ENCODE data around the gene SPINT1.

Gene SPINT1

DNA sequence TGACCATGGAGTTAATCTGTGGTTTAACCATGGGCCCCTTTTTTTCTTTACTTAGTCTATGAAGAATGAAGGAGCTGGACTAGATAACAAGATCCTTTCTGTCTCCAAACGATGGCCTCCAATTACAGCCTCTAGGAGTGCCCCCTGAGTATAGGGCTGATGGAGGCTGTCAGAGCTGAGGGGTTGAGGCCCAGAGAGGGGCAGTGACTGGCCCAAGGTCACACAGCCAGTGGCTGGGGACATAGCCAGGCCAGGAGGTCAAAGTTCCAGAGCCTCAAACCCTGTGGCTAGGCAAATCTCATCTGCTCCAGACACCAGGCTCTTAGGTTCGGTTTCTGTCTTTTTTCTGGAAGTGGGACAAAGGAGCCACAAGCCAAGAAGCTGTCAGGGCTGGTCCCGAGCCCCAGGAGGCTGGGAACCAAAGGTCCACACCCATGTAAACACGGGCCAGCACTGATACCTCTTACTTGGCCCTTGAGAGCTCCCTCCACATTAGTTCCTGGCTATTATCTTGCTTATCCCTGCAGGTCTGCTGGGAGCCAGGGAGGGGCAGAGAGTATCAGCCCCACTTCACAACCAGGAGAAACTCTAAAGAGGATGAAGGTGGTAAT, 19.9 kb downstream of the SPINT1 start:
- no peak for DNase-seq (ENCODE audit: low spot score)
- TF ChIP-seq, protein P1, sequence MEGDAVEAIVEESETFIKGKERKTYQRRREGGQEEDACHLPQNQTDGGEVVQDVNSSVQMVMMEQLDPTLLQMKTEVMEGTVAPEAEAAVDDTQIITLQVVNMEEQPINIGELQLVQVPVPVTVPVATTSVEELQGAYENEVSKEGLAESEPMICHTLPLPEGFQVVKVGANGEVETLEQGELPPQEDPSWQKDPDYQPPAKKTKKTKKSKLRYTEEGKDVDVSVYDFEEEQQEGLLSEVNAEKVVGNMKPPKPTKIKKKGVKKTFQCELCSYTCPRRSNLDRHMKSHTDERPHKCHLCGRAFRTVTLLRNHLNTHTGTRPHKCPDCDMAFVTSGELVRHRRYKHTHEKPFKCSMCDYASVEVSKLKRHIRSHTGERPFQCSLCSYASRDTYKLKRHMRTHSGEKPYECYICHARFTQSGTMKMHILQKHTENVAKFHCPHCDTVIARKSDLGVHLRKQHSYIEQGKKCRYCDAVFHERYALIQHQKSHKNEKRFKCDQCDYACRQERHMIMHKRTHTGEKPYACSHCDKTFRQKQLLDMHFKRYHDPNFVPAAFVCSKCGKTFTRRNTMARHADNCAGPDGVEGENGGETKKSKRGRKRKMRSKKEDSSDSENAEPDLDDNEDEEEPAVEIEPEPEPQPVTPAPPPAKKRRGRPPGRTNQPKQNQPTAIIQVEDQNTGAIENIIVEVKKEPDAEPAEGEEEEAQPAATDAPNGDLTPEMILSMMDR (IDR thresholded peaks at IDR 0.05; ENCODE audit: borderline replicate concordance, control extremely low read depth, extremely low read depth, insufficient read depth, missing control alignments): no peak
- in situ Hi-C loops (cut with MboI; ENCODE audit: low sequenced_read_pairs, unreplicated experiment): no loop called here

DNA sequence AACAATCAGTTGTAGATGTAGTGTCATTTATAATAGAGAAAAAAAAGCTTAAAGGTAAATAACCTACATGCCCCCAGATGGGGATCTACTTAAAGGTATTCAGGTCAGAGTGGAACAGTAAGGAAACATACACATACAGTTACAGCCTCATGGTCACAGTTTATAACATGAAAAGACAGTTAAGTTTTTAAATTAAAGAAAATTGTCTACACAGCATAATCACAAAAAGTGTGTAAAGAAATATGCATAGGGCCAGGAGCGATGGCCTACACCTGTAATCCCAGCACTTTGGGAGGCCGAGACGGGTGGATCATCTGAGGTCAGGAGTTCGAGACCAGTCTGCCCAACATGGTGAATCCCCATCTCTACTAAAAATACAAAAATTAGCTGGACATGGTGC, 23.4 kb downstream of the SPINT1 start:
- TF ChIP-seq, protein P1 (IDR thresholded peaks at IDR 0.05; ENCODE audit: borderline replicate concordance, control extremely low read depth, extremely low read depth, insufficient read depth, missing control alignments): no peak

DNA sequence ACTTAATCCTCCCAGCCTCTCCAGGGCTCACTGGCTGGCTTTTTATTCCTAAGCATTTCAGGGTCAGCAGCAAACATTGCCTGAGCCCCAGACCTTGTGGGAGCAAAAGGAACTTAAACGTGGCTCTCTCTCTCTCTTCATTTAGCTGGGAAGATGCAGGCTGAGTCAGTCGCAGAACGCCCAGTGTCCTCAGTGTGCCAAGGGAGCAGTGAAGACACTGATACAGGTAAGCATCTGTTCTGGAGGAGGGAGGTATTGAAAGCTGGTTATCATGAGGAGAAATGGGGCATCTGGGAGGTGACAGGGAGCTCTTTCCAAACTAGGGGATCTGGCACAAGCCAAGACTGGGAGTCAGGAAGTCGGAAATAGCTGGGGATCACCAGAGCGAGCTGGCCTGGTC, 25.8 kb downstream of the SPINT1 start:
- TF ChIP-seq, protein P1 (IDR thresholded peaks at IDR 0.05; ENCODE audit: borderline replicate concordance, control extremely low read depth, extremely low read depth, insufficient read depth, missing control alignments): no peak
- no peak for DNase-seq (ENCODE audit: low spot score)
- in situ Hi-C loops (cut with MboI; ENCODE audit: low sequenced_read_pairs, unreplicated experiment): no loop called here

More for the DNA sequence above, 23.4 kb downstream of the SPINT1 start:
- in situ Hi-C loops (cut with MboI; ENCODE audit: low sequenced_read_pairs, unreplicated experiment): no loop called here
- DNase-seq (ENCODE audit: low spot score): no peak

DNA sequence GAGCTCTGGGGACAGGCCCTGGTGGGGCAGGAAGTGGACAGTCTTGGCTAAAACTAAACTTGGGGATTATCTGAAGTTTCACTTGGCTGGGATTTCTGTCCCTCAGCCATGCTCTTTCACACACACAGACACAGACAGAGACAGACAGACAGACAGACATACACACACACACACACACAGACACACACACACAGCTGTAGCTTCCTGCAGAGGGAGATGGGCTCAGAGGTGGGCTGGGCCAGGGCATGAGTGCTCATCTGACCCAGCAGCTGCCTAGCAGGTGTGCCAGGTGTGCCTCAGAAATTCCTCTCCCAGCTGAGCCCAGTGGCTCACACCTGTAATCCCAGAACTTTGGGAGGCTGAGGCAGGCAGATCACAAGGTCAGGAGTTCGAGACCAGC, 26.9 kb downstream of the SPINT1 start:
- DNase-seq (ENCODE audit: low spot score): no peak
- TF ChIP-seq, protein P1 (IDR thresholded peaks at IDR 0.05; ENCODE audit: borderline replicate concordance, control extremely low read depth, extremely low read depth, insufficient read depth, missing control alignments): no peak
- in situ Hi-C loops (cut with MboI; ENCODE audit: low sequenced_read_pairs, unreplicated experiment): no loop called here

DNA sequence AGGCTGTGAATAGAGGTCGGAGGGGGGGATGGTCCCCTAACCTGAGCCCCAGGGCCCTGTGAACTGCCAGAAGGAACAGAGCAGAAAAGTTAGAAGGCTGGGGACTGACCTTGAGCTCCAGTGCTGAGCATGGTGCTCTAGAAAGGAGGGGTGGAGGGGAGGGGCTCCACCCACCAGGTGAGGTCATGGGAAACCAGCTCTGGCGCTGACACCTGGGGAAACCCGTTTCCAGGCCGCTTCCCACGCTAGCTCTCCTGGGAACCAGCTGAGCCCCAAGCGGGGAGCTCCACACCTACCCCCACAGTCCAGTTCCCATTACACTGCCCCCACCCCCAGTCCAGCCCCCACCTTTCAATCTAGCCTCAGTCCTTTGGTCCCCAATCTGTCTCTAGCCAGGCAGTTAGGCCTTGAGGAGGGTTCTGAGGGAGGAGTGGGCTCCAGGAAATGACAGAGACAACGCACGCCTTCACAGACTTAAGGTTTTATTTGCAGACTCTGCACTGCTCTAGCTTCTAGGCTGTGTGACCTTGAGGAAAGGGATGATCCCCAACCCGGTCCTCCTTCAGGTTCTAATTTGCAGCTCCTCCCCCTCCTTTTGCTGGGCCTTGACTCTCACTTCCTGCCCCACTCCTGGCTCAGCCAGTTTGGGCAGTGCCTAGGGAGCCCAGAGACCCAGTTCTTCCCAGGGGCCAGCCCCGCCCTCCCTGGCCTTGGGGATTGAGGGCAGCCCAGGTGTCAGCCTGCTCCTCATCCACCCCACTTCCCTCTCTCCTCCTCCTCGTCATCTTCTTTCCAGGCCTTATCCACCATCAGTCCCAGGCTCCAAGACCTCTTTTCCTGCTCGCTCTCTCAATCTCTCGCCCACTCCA, 28.1 kb downstream of the SPINT1 start:
- in situ Hi-C loops (cut with MboI; ENCODE audit: low sequenced_read_pairs, unreplicated experiment): no loop called here
- TF ChIP-seq, protein P1 (IDR thresholded peaks at IDR 0.05; ENCODE audit: borderline replicate concordance, control extremely low read depth, extremely low read depth, insufficient read depth, missing control alignments): no peak
- DNase-seq (ENCODE audit: low spot score): peak; percentile 87

DNA sequence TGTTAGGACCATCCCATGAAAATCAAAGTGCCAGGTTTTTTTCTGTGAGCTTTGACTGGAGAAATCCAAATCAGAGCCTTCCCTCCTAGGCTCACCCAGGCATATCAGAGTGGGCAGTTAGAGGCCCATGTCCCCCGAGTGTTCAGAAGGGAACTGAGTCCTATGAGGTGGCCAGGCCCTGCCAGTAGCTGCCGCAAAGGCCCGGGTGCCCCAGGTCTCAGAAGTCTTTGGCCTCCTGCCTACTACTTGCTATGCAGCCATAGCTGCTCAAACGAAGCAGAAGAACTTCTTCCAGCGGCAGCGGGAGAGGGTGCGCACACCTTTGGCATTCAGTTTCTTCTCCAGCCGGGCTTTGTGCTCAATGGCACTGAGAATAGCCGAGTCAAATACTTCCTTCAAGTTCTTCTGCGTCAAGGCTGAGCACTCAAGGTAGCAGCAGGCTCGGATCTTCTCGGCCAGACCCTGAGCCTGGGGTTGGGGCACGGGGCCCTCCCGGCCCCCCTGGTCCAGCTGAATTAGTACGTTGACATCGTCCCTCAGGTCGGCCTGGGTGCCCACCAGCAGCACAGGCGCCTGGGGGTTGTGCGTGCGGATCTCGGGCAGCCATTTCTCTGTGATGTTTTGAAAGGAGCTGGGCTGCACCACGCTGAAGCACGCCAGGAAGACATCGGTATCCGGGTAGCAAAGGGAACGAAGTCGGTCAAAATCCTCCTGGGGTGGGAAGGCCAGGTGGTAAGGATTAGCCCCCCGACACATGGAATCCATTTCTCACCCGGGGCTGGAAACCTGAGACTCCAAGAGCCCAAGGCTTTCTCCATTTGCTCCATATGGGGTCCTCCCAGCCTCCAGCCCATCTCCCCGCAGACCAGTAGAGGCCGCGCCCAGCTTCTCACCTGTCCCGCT, 29.2 kb downstream of the SPINT1 start:
- no peak for DNase-seq (ENCODE audit: low spot score)
- in situ Hi-C loops (cut with MboI; ENCODE audit: low sequenced_read_pairs, unreplicated experiment): no loop called here
- TF ChIP-seq, protein P1 (IDR thresholded peaks at IDR 0.05; ENCODE audit: borderline replicate concordance, control extremely low read depth, extremely low read depth, insufficient read depth, missing control alignments): no peak
